ENCODE data around the gene HOMER1. TPM values are rescaled to one million over a fixed set of nuclear protein-coding genes. Genes with fewer than 3 reads are reported as not detected.

The HOMER1 gene
- total and polyA plus RNA-seq, 2 of the 4 experiments (the other 2 are of a cell fraction), result 1.9 to 6.8 TPM

- Histone ChIP-seq H3K9me1 (ENCODE audit: insufficient read depth, low read length) (no peaks in the 10 kb centered on the region), H3K23ac (ENCODE audit: low read depth, low read length) (no peak overlapping the region), H3K18ac (ENCODE audit: low read depth, low read length) (no peak overlapping the region), H3K14ac (replicated peaks; ENCODE audit: low read depth, low read length) (no peak overlapping the region), H4K8ac (ENCODE audit: low read depth in 2 of 2, low read length in 2 of 2) (no peak overlapping the region), H3K27ac (ENCODE audit: insufficient read depth, low read length) (no peak overlapping the region), H4K20me1 (ENCODE audit: insufficient read depth, low read length) (no peaks in the 10 kb centered on the region), H4K5ac (ENCODE audit: low read depth, low read length) (no peak overlapping the region), H2AFZ (replicated peaks; ENCODE audit: low read length, poor library complexity) (no peak overlapping the region), H3K36me3 (ENCODE audit: control insufficient read depth, insufficient read depth, low read length) (no peaks in the 10 kb centered on the region), H2BK120ac (ENCODE audit: low read depth, low read length) (no peak overlapping the region), H2BK15ac (ENCODE audit: low read depth, low read length) (no peak overlapping the region), H3K4me3 (ENCODE audit: insufficient read depth, low read depth, low read length) (no peak overlapping the region), H2AK5ac (ENCODE audit: low read depth, low read length) (no peak overlapping the region), H3K9ac (ENCODE audit: low read depth, low read length) (no peak overlapping the region), H2BK20ac (ENCODE audit: low read depth, low read length) (no peak overlapping the region), H2BK5ac (ENCODE audit: low read depth, low read length, poor library complexity, severe bottlenecking) (no peak overlapping the region), H2AK9ac (replicated peaks; ENCODE audit: low read depth, low read length, poor library complexity) (no peak overlapping the region), H3K27me3 (ENCODE audit: control insufficient read depth, insufficient read depth, low read length) (no peaks in the 10 kb centered on the region), H3K4ac (ENCODE audit: low read depth, low read length) (no peak overlapping the region), H3K9me3 (ENCODE audit: control insufficient read depth, insufficient read depth, low read length) (no peaks in the 10 kb centered on the region), H3K56ac (ENCODE audit: extremely low read depth, insufficient read depth, low read length) (no peak overlapping the region), H4K91ac (ENCODE audit: insufficient read depth, low read depth, low read length) (no peak overlapping the region), H3K4me2 (ENCODE audit: low read depth, low read length) (no peak overlapping the region), H3K79me1 (ENCODE audit: low read depth in 1 of 2, low read length in 2 of 2) (no peaks in the 10 kb centered on the region), H3K4me1 (ENCODE audit: control insufficient read depth, insufficient read depth, low read length) (peaks cover 2% of the 10 kb centered on the region; the same call in 1 of the 2 replicates)
- POLR2A ChIA-PET (ENCODE audit: unreplicated experiment), result no interaction called here
- intact Hi-C loops (cut with micrococcal nuclease) (no loop called here), dilution Hi-C loops (cut with HindIII; ENCODE audit: low sequenced_read_pairs, unreplicated experiment) (no loop called here), in situ Hi-C loops (cut with MboI; ENCODE audit: low sequenced_read_pairs) (no loop called here)
- no peak for ATAC-seq (ENCODE audit: low read depth)
- CTCF ChIA-PET, result no interaction called here
- DNase-seq, result no peak
- BruUV-seq (replicated peaks), result no TSS peak
- WGBS, 2 experiments (ENCODE audit: extremely low coverage in 2 of 2, insufficient read length in 1 of 2), result no CpG with 5 or more reads among the region's 5 CpGs
- TF ChIP-seq RFX5 (IDR thresholded peaks at IDR 0.05; ENCODE audit: low read depth, low read length), result no peak
- no peak for TF ChIP-seq ELK1 (IDR thresholded peaks at IDR 0.05; ENCODE audit: borderline replicate concordance, low read depth, low read length)
- no peak for TF ChIP-seq RCOR1 (IDR thresholded peaks at IDR 0.05; ENCODE audit: insufficient replicate concordance, low read length)
- TF ChIP-seq MAFK (IDR thresholded peaks at IDR 0.05; ENCODE audit: low read depth, low read length), result no peak
- TF ChIP-seq MAZ (IDR thresholded peaks at IDR 0.05; ENCODE audit: borderline replicate concordance, low read depth, low read length), result no peak
- no peak for TF ChIP-seq USF2 (IDR thresholded peaks at IDR 0.05; ENCODE audit: low read depth, low read length)
- TF ChIP-seq CTCF (conservative IDR thresholded peaks at IDR 0.05; ENCODE audit: low read depth, low read length), result no peak
Observed at GRCh38 chr5:79418276-79418675, 95.7 kb downstream of the HOMER1 start.
